ENCODE results near the gene TADA2A. TPM values are rescaled to one million over a fixed set of nuclear protein-coding genes. Genes with fewer than 3 reads are reported as not detected.

Gene TADA2A
- total and polyA plus RNA-seq, 4 experiments from 2014 or later: 2.8 to 35.7 (median 20.2) TPM

GRCh38 chr17:37485938-37486570, 79.4 kb downstream of the TADA2A start:
- no peaks in the 10 kb centered on the region for H3K9me3 Mint-ChIP-seq
- no peaks in the 10 kb centered on the region for H3K36me3 ChIP-seq (ENCODE audit: insufficient read depth, low read length)
- peak overlapping the region in 1 of 7 donors; percentile 69 for H3K27ac Mint-ChIP-seq
- ChIA-PET CTCF (ENCODE audit: partially characterized antibody) (interaction anchor here (1.1 kb wide), 1 partner anchor 17 kb away, joined by 3 read pairs; no protein-coding TSS in a partner anchor), POLR2A (ENCODE audit: partially characterized antibody) (no interaction called here)
- no peaks in the 10 kb centered on the region for H3K27me3 ChIP-seq (ENCODE audit: insufficient read depth, low read length)
- intact Hi-C loops (cut with micrococcal nuclease): no loop called here
- H3K4me1 Mint-ChIP-seq: peaks cover 14 to 24% (median 19%) of the 10 kb centered on the region in 4 donors
- H3K4me3 ChIP-seq (ENCODE audit: low read length in 2 of 2): no peak overlapping the region
- no peak overlapping the region for H3K27ac ChIP-seq (ENCODE audit: low read depth, low read length)
- peaks cover 0 to 6% of the 10 kb centered on the region in 2 donors for H3K36me3 Mint-ChIP-seq
- no peak for DNase-seq
- H3K9me3 ChIP-seq (ENCODE audit: control insufficient read depth in 1 of 2, low read length in 2 of 2): no peaks in the 10 kb centered on the region
- peaks cover 19% of the 10 kb centered on the region for H3K4me1 ChIP-seq (ENCODE audit: insufficient read depth, low read length)
- H3K27me3 Mint-ChIP-seq: no peaks in the 10 kb centered on the region
- H3K4me3 Mint-ChIP-seq: no peak overlapping the region

GRCh38 chr17:37488009-37488604, 81.4 kb downstream of the TADA2A start:
- H3K9me3 ChIP-seq (ENCODE audit: control insufficient read depth in 1 of 2, low read length in 2 of 2): no peaks in the 10 kb centered on the region
- H3K4me1 ChIP-seq (ENCODE audit: insufficient read depth, low read length): peaks cover 26% of the 10 kb centered on the region
- no peaks in the 10 kb centered on the region for H3K36me3 ChIP-seq (ENCODE audit: insufficient read depth, low read length)
- H3K27ac ChIP-seq (ENCODE audit: low read depth, low read length): no peak overlapping the region
- no peaks in the 10 kb centered on the region for H3K9me3 Mint-ChIP-seq
- no peaks in the 10 kb centered on the region for H3K27me3 Mint-ChIP-seq
- POLR2A ChIA-PET (ENCODE audit: partially characterized antibody): interaction anchor here (0.6 to 0.8 kb wide), 2 partner anchors 46 to 121 kb away, joined by 3 to 4 read pairs; partner anchors contain the start of gene SYNRG
- H3K4me3 Mint-ChIP-seq: peak overlapping the region; percentile 91 to 98 (median 94)
- intact Hi-C loops (cut with micrococcal nuclease): loop anchor here (2.0 kb wide), 1 partner anchor 121 kb away; the partner anchor contains the start of gene SYNRG
- H3K36me3 Mint-ChIP-seq: peaks cover 0 to 6% of the 10 kb centered on the region in 2 donors
- H3K27me3 ChIP-seq (ENCODE audit: insufficient read depth, low read length): no peaks in the 10 kb centered on the region
- peak in 1 of 5 donors; percentile 18 for DNase-seq
- CTCF ChIA-PET (ENCODE audit: partially characterized antibody): interaction anchor here (1.1 kb wide), 1 partner anchor 116 kb away, joined by 5 read pairs; no protein-coding TSS in a partner anchor
- H3K27ac Mint-ChIP-seq: peak overlapping the region; percentile 53 to 93 (median 90)
- peaks cover 20 to 31% (median 24%) of the 10 kb centered on the region in 4 donors for H3K4me1 Mint-ChIP-seq
- peak overlapping the region in 1 of 2 donors; percentile 84 for H3K4me3 ChIP-seq (ENCODE audit: low read length in 2 of 2)

- Mint-ChIP-seq H3K9me3 (no peaks in the 10 kb centered on the region), H3K4me1 (peaks cover 20 to 31% (median 24%) of the 10 kb centered on the region in 4 donors), H3K27me3 (no peaks in the 10 kb centered on the region), H3K27ac (peak overlapping the region; percentile 89 to 95 (median 90)), H3K36me3 (peaks cover 0 to 6% of the 10 kb centered on the region in 2 donors), H3K4me3 (peak overlapping the region; percentile 91 to 98 (median 94))
- Histone ChIP-seq H3K9me3 (ENCODE audit: control insufficient read depth in 1 of 2, low read length in 2 of 2) (no peaks in the 10 kb centered on the region), H3K4me3 (ENCODE audit: low read length in 2 of 2) (peak overlapping the region; percentile 84 to 93), H3K36me3 (ENCODE audit: insufficient read depth, low read length) (no peaks in the 10 kb centered on the region), H3K4me1 (ENCODE audit: insufficient read depth, low read length) (peaks cover 26% of the 10 kb centered on the region), H3K27me3 (ENCODE audit: insufficient read depth, low read length) (no peaks in the 10 kb centered on the region), H3K27ac (ENCODE audit: low read depth, low read length) (peak overlapping the region; percentile 56)
- intact Hi-C loops (cut with micrococcal nuclease): loop anchor here (2.0 kb wide), 1 partner anchor 120 kb away; the partner anchor contains the start of gene SYNRG
- peak; percentile 42 to 80 (median 45) for DNase-seq
- CTCF ChIA-PET (ENCODE audit: partially characterized antibody): interaction anchor here (1.1 kb wide), 1 partner anchor 116 kb away, joined by 5 read pairs; no protein-coding TSS in a partner anchor
- POLR2A ChIA-PET (ENCODE audit: partially characterized antibody): interaction anchor here (0.6 to 1.0 kb wide), 5 partner anchors 45 to 121 kb away, joined by 3 to 8 read pairs (median 4); partner anchors contain the start of gene SYNRG
Measured at GRCh38 chr17:37488607-37489196, 82.0 kb downstream of the TADA2A start.

- Histone ChIP-seq H3K27ac (ENCODE audit: low read depth, low read length) (peak within 1 kb of the TSS; percentile 56), H3K9me3 (ENCODE audit: control insufficient read depth in 1 of 2, low read length in 2 of 2) (no peaks in the 10 kb centered on the region), H3K36me3 (ENCODE audit: insufficient read depth, low read length) (no peaks in the 10 kb centered on the region), H3K27me3 (ENCODE audit: insufficient read depth, low read length) (no peaks in the 10 kb centered on the region), H3K4me3 (ENCODE audit: low read length in 2 of 2) (peak within 1 kb of the TSS; percentile 84 to 93), H3K4me1 (ENCODE audit: insufficient read depth, low read length) (peaks cover 26% of the 10 kb centered on the region)
- H3K27ac Mint-ChIP-seq: peak within 1 kb of the TSS; percentile 90 to 96 (median 93)
- H3K9me3 Mint-ChIP-seq: no peaks in the 10 kb centered on the region
- POLR2A ChIA-PET (ENCODE audit: partially characterized antibody): interaction anchor here (1.0 kb wide), 3 partner anchors 81 to 118 kb away, joined by 3 to 8 read pairs (median 5); no protein-coding TSS in a partner anchor
- H3K27me3 Mint-ChIP-seq: no peaks in the 10 kb centered on the region
- peak within 1 kb of the TSS; percentile 91 to 98 (median 95) for H3K4me3 Mint-ChIP-seq
- peak; percentile 79 to 86 (median 84) for DNase-seq
- CTCF ChIA-PET (ENCODE audit: partially characterized antibody): no interaction called here
- peaks cover 20 to 31% (median 24%) of the 10 kb centered on the region in 4 donors for H3K4me1 Mint-ChIP-seq
- intact Hi-C loops (cut with micrococcal nuclease): loop anchor here (2.0 kb wide), 2 partner anchors 119 to 131 kb away; partner anchors contain the start of gene SYNRG
- peaks cover 0 to 6% of the 10 kb centered on the region in 2 donors for H3K36me3 Mint-ChIP-seq
Measured at GRCh38 chr17:37489197-37490001, 82.7 kb downstream of the TADA2A start, which contains the start of gene DUSP14. TSS of gene DUSP14 (plus strand) at chr17:37489891. CDS start at chr17:37512273, 22,382 bp downstream.

- Mint-ChIP-seq H3K27me3 (no peaks in the 10 kb centered on the region), H3K4me1 (peaks cover 20 to 31% (median 24%) of the 10 kb centered on the region in 4 donors), H3K4me3 (peak overlapping the region; percentile 87 to 95 (median 90)), H3K9me3 (no peaks in the 10 kb centered on the region), H3K36me3 (peaks cover 0 to 6% of the 10 kb centered on the region in 2 donors), H3K27ac (peak overlapping the region; percentile 82 to 96 (median 84))
- H3K27me3 ChIP-seq (ENCODE audit: insufficient read depth, low read length): no peaks in the 10 kb centered on the region
- H3K4me3 ChIP-seq (ENCODE audit: low read length in 2 of 2): peak overlapping the region in 1 of 2 donors; percentile 44
- peak overlapping the region; percentile 17 for H3K27ac ChIP-seq (ENCODE audit: low read depth, low read length)
- ChIA-PET POLR2A (ENCODE audit: partially characterized antibody) (interaction anchor here (1.0 kb wide), 3 partner anchors 82 to 118 kb away, joined by 3 to 8 read pairs (median 5); no protein-coding TSS in a partner anchor), CTCF (ENCODE audit: partially characterized antibody) (no interaction called here)
- no peaks in the 10 kb centered on the region for H3K9me3 ChIP-seq (ENCODE audit: control insufficient read depth in 1 of 2, low read length in 2 of 2)
- H3K4me1 ChIP-seq (ENCODE audit: insufficient read depth, low read length): peaks cover 26% of the 10 kb centered on the region
- DNase-seq: peak; percentile 70 to 85 (median 71)
- H3K36me3 ChIP-seq (ENCODE audit: insufficient read depth, low read length): no peaks in the 10 kb centered on the region
- intact Hi-C loops (cut with micrococcal nuclease): loop anchor here (2.0 kb wide), 1 partner anchor 131 kb away; no protein-coding TSS in a partner anchor
Measured at GRCh38 chr17:37490022-37490587, 83.4 kb downstream of the TADA2A start.

Measured in CD4-positive, alpha-beta memory T cell (primary cell).